GM12864 (cell line): ENCODE measurements around the gene TMEM182.

Experiments
- DNase-seq: peaks from one replicate; pipeline ENCODE4 v3.0.0-alpha.2; 2011; ENCODE audit warnings: low read depth
- H3K4me3 ChIP-seq: 2 replicates; pipeline ENCODE4 v1.5.1; 2011; ENCODE audit warnings: mild to moderate bottlenecking, low read depth, low read length, control low read depth
- TF ChIP-seq, protein P1 (sequence below): IDR thresholded peaks from 2 replicates; pipeline ENCODE4 v1.5.1; 2011; ENCODE audit warnings: low read depth, mild to moderate bottlenecking, moderate library complexity, low read length, control low read depth, inconsistent platforms; ENCODE audit errors: missing control alignments

Gene TMEM182

DNA sequence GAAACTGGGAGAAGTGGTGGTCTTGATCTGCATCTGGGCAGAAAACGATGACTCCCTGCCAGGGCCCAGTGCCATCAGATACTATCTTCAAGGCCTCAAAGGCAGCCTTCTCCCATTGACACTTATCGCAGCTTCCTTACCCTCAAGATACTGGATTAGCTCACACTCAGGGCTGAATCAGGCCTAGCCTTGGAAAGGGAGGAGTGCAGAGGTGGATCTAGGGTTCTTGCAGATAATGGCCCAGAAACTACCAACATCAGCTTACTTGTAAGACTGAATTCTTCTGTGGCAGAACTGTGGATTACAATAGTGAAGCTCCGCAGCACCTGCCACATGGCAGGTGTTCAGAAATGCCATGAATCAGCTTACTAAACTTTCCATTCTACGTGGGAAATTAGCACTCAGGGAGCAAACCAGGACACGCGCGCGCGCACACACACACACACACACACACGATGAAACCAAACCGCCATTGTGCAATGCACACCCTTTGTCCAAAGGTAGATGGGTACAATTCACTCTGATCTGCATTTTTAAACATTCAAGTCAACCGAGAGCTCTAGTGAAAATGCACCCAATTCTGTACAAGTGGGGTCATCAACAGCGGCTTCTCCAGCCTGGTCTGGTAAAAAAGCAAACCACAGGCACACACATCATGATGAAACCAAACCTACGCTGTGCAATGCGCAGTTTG lies 26.3 kb upstream of the TMEM182 start:
- TF ChIP-seq, protein P1, sequence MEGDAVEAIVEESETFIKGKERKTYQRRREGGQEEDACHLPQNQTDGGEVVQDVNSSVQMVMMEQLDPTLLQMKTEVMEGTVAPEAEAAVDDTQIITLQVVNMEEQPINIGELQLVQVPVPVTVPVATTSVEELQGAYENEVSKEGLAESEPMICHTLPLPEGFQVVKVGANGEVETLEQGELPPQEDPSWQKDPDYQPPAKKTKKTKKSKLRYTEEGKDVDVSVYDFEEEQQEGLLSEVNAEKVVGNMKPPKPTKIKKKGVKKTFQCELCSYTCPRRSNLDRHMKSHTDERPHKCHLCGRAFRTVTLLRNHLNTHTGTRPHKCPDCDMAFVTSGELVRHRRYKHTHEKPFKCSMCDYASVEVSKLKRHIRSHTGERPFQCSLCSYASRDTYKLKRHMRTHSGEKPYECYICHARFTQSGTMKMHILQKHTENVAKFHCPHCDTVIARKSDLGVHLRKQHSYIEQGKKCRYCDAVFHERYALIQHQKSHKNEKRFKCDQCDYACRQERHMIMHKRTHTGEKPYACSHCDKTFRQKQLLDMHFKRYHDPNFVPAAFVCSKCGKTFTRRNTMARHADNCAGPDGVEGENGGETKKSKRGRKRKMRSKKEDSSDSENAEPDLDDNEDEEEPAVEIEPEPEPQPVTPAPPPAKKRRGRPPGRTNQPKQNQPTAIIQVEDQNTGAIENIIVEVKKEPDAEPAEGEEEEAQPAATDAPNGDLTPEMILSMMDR: no peak
- DNase-seq: no peak
- peak overlapping the region; percentile 82 for H3K4me3 ChIP-seq

DNA sequence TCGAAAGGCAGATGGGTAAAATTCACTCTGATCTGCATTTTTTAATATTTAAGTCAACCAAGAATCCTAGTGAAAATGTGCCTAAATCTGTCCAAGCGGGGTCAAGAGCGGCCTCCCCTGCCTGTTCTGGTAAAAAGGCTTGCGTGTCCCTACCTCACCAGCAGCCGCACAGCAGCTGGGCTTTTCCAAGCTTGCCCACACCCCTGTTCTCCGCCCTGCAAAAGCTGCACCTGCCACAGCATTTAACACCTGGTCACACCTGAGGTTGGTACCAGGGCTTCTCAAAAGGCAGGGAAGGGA lies 25.8 kb upstream of the TMEM182 start:
- no peak for DNase-seq
- peak overlapping the region; percentile 82 for H3K4me3 ChIP-seq
- TF ChIP-seq, protein P1: no peak

DNA sequence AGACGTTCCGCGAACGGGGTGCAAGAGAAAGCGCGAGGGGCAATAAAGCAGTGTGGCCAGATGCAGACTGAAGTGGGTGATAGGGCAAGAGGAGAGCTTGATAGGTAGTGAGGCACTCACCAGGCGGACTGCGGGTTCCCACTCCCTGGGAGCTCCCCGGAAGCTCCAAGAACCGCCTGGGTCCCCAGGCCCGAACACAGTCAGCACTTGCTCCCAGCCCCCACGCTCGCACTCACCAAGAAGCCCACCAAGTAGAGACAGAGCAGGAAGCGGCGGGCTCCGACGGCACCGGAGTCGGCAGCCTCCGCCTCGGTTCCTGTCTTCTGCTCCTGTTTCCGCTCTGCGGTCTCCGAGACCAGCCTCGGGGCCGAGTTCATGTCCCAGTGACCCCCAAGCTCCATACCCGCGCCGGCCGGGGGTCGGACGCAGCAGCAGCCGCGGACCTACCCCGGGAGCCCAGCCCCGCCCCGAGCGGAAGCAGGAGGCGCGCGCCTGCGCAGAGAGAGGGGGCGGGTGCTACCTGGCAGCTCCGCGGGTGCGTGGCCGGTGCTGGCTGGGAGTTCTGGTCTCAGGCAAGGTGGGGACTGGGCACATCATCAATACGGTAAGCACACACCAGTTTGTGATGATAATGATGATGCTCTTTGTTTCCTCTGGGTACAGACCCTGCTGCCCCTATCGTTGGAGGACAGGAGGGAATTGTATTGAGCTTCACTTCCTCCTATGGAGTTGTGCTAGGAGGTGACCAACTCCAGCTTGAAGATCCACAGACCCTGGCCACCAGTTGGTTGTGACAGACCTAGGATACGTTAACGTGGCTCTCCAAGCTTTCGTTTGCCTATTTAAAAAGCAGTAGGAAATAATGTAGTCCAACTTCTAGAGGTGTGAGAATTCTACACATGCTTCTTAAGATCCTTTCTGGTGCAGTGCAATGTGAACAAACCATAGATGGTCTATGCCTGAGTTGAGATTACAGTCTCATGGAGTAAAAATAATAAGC lies 25.1 kb upstream of the TMEM182 start:
- DNase-seq: no peak
- TF ChIP-seq, protein P1: no peak
- H3K4me3 ChIP-seq: peak overlapping the region; percentile 82

DNA sequence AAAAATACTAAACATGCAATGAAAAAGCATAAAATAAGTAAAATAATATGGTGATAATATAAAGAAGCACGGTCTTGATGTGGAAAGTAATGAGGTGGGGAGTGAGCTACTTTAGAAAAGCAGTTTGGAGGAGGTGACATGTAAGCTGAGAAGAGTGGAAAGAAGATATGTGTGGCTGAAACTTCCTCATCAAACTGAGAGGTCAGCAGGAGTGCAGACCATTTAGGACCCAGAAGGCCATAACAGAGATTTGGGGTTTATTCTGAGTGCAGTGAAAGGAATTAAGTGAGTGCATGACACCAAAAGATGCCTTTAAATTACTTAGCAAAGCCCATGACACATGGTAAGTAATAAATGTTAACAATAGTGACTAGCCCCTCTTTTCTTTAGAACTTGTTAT lies 24.4 kb upstream of the TMEM182 start:
- TF ChIP-seq, protein P1: no peak
- no peak for DNase-seq
- H3K4me3 ChIP-seq: peak overlapping the region; percentile 82; the same call in 1 of the 2 replicates

DNA sequence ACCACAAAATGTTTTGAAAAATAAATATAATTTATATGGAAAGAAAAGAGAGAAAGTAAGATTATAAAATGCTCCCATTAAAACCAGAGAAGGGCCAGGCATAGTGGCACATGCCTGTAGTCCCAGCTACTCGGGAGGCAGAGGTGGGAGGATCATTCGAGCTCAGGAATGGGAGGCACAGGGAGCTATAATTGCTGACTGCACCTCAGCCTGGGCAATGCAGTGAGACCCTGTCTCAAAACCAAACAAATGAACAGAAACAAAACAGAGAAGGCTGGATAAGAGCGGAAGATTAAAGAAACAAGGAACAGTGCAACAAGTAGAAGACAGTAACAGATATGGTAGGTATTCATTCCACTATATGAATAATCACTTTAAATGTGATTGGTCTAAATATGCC lies 18.6 kb upstream of the TMEM182 start:
- H3K4me3 ChIP-seq: no peak overlapping the region
- TF ChIP-seq, protein P1: no peak
- DNase-seq: no peak

DNA sequence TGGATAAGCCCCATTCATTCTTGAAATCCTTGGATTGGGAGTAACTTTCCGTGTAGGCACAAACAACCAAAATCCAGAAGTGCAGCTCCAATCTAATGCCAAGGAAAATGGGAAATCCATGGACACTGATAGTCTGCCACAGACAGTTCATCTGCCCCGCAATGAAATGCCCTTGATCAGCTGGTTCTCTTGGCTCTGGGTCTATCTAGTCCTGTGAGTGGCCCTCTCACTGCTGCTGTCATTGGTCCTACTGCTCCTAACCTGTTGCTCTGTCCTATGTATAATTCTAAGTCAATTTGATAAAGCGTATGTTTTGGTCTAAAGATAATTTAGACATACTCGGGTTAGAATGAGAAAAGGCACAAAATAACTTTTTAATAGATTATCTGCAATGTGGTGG lies 13.7 kb upstream of the TMEM182 start:
- no peak overlapping the region for H3K4me3 ChIP-seq
- no peak for DNase-seq
- TF ChIP-seq, protein P1: no peak
